Skin of body (tissue), 2 donors: Measurements from ENCODE around the gene GLP1R. TPM values are rescaled to one million over a fixed set of nuclear protein-coding genes. Genes with fewer than 3 reads are reported as not detected.

Experiments
- DNase-seq: peaks from one replicate; lab custom pipeline; 2025; lab: John Stamatoyannopoulos, UW
- total RNA-seq: library from RNA; depleted of rRNA; stranded (reverse); fragments of >200 nt; gene quantifications from one replicate; pipeline ENCODE4 v1.2.3, GENCODE V29; 2014

Gene GLP1R
- total RNA-seq, 1 donor from 2014 or later, result 0.10 TPM

- DNase-seq, result no peak
Measured at GRCh38 chr6:39062014-39062740, 13.6 kb downstream of the GLP1R start.

GRCh38 chr6:39063526-39063925 is 14.9 kb downstream of the GLP1R start:
- no peak for DNase-seq

- no peak for DNase-seq
Measured at GRCh38 chr6:39065561-39065960, 17.0 kb downstream of the GLP1R start.

- DNase-seq, result no peak
Measured at GRCh38 chr6:39068391-39068790, 19.8 kb downstream of the GLP1R start.

GRCh38 chr6:39072830-39073229 is 24.2 kb downstream of the GLP1R start:
- DNase-seq, result no peak

GRCh38 chr6:39073471-39074355 is 25.1 kb downstream of the GLP1R start:
- DNase-seq, result no peak

GRCh38 chr6:39074486-39074885 is 25.9 kb downstream of the GLP1R start:
- DNase-seq, result no peak

GRCh38 chr6:39075010-39075686 is 26.6 kb downstream of the GLP1R start:
- no peak for DNase-seq

GRCh38 chr6:39075807-39076622 is 27.4 kb downstream of the GLP1R start:
- no peak for DNase-seq

- DNase-seq, result no peak
Measured at GRCh38 chr6:39076623-39077535, 28.3 kb downstream of the GLP1R start.

GRCh38 chr6:39077882-39078594 is 29.5 kb downstream of the GLP1R start:
- DNase-seq, result no peak

- no peak for DNase-seq
Measured at GRCh38 chr6:39078695-39079094, 30.1 kb downstream of the GLP1R start.

GRCh38 chr6:39079197-39080125 is 30.9 kb downstream of the GLP1R start:
- DNase-seq, result no peak

- DNase-seq, result no peak
Measured at GRCh38 chr6:39080246-39080875, 31.8 kb downstream of the GLP1R start.

GRCh38 chr6:39082310-39082709 is 33.7 kb downstream of the GLP1R start:
- DNase-seq, result no peak

GRCh38 chr6:39083231-39083634 is 34.7 kb downstream of the GLP1R start:
- no peak for DNase-seq

- no peak for DNase-seq
Measured at GRCh38 chr6:39084506-39084905, 35.9 kb downstream of the GLP1R start.
